Stimulated activated naive CD8-positive, alpha-beta T cell treated with anti-CD3 and anti-CD28 coated beads, Interleukin-15, Interleukin-2, amounts not matched to agents 100 U/mL and 50 U/mL, for 24 hours (primary cell): ENCODE results near the gene FASTKD3.
A peak's percentile ranks its signal among the peaks of the same experiment; 100 is the strongest.
"Not testable (repeated sequence)": the region's sequence is repeated elsewhere in the genome, so short reads cannot be mapped to it uniquely, and the experiment has no call there.

Source experiments
- ATAC-seq: fragments of 150-1000 bp; cut with Tn5 transposase; one replicate; pipeline ENCODE4 v1.10.0; 2021
- DNase-seq: peaks from one replicate; pipeline ENCODE4 v3.0.0; 2021

FASTKD3 gene

GRCh38 chr5:7868773-7869473, at the start of gene FASTKD3, which contains the start of gene MTRR:
TSS of gene FASTKD3 (minus strand) at chr5:7869031. CDS start at chr5:7868083, 948 bp downstream.
TSS of gene MTRR (plus strand) at chr5:7869148. CDS start at chr5:7870795, 1,647 bp downstream.
- ATAC-seq, result peak; percentile 100

GRCh38 chr5:7917130-7918123, 48.6 kb upstream of the FASTKD3 start:
- no peak for DNase-seq
- no peak for ATAC-seq

More at GRCh38 chr5:7868773-7869473, at the start of gene FASTKD3, which contains the start of gene MTRR:
- DNase-seq, result peak; percentile 89

- no peak for DNase-seq
- no peak for ATAC-seq
Observed at GRCh38 chr5:7916171-7916804, 47.5 kb upstream of the FASTKD3 start.

- not testable (repeated sequence) for ATAC-seq, DNase-seq
Observed at GRCh38 chr5:7911429-7911771, 42.6 kb upstream of the FASTKD3 start.

- DNase-seq (no peak), ATAC-seq (no peak)
Observed at GRCh38 chr5:7910738-7911428, 42.1 kb upstream of the FASTKD3 start.

- DNase-seq (no peak), ATAC-seq (no peak)
Observed at GRCh38 chr5:7908317-7908716, 39.5 kb upstream of the FASTKD3 start.

- DNase-seq (no peak), ATAC-seq (no peak)
Observed at GRCh38 chr5:7907612-7908011, 38.8 kb upstream of the FASTKD3 start.

GRCh38 chr5:7904170-7904569, 35.3 kb upstream of the FASTKD3 start:
- DNase-seq (no peak), ATAC-seq (peak; percentile 81)

- DNase-seq (no peak), ATAC-seq (no peak)
Observed at GRCh38 chr5:7902666-7903625, 34.1 kb upstream of the FASTKD3 start.

- DNase-seq (no peak), ATAC-seq (no peak)
Observed at GRCh38 chr5:7902201-7902600, 33.4 kb upstream of the FASTKD3 start.

- ATAC-seq (no peak), DNase-seq (peak; percentile 15)
Observed at GRCh38 chr5:7897014-7897600, 28.3 kb upstream of the FASTKD3 start.

GRCh38 chr5:7894860-7895259, 26.0 kb upstream of the FASTKD3 start:
- no peak for DNase-seq
- ATAC-seq, result peak; percentile 83

- no peak for ATAC-seq
- no peak for DNase-seq
Observed at GRCh38 chr5:7894439-7894838, 25.6 kb upstream of the FASTKD3 start.

- no peak for ATAC-seq
Observed at GRCh38 chr5:7888901-7889300, 20.1 kb upstream of the FASTKD3 start.

GRCh38 chr5:7886849-7887475, 18.1 kb upstream of the FASTKD3 start:
- DNase-seq (no peak), ATAC-seq (no peak)

More at GRCh38 chr5:7888901-7889300, 20.1 kb upstream of the FASTKD3 start:
- DNase-seq, result no peak

GRCh38 chr5:7884491-7885267, 15.8 kb upstream of the FASTKD3 start:
- ATAC-seq, result no peak
- no peak for DNase-seq

- ATAC-seq, result no peak
- DNase-seq, result no peak
Observed at GRCh38 chr5:7882926-7883325, 14.1 kb upstream of the FASTKD3 start.

- DNase-seq, result no peak
- ATAC-seq, result no peak
Observed at GRCh38 chr5:7881816-7882215, 13.0 kb upstream of the FASTKD3 start.

- no peak for DNase-seq
- no peak for ATAC-seq
Observed at GRCh38 chr5:7881091-7881490, 12.3 kb upstream of the FASTKD3 start.
